IMR-90 (cell line): ENCODE measurements around the gene ITGB5. TPM values are rescaled to one million over a fixed set of nuclear protein-coding genes. Genes with fewer than 3 reads are reported as not detected.
A peak's percentile ranks its signal among the peaks of the same experiment; 100 is the strongest.

Experiments
- ATAC-seq: fragments of 200-7000 bp; cut with Tn5 transposase; 2 replicates; pipeline ENCODE4 v1.9.1; 2020; ENCODE audit warnings: low read depth, mild to moderate bottlenecking, moderate library complexity
- BruUV-seq: library from RNA; stranded (reverse); fragments of 400-500 nt; replicated peaks from 2 replicates; lab custom pipeline; 2021; lab: Mats Ljungman, UMichigan
- CTCF ChIA-PET: fragments of 300-600 bp; formaldehyde crosslinking; extraction: SDS; loops from one replicate; lab custom pipeline; 2021; ENCODE audit warnings: antibody characterized with exemption; lab: Yijun Ruan, JAX
- POLR2A ChIA-PET: fragments of 300-600 bp; sonication (Branson Sonifier 250); formaldehyde crosslinking; loops from one replicate; lab custom pipeline; 2022; ENCODE audit warnings: antibody characterized with exemption; ENCODE audit not compliant: unreplicated experiment; lab: Charles Lee
- DNase-seq: peaks from one replicate; pipeline ENCODE4 v3.0.0; 2013
- H2AFZ ChIP-seq: replicated peaks from 2 replicates; pipeline ENCODE3; 2013; ENCODE audit warnings: low read length, mild to moderate bottlenecking; ENCODE audit not compliant: poor library complexity
- H2AK5ac ChIP-seq: 2 replicates; pipeline ENCODE4 v1.6.1; 2013; ENCODE audit warnings: low read depth, low read length, inconsistent platforms
- H2AK9ac ChIP-seq: replicated peaks from 2 replicates; pipeline ENCODE3; 2013; ENCODE audit warnings: mild to moderate bottlenecking, low read depth, low read length, moderate library complexity; ENCODE audit not compliant: poor library complexity
- H2BK120ac ChIP-seq: 2 replicates; pipeline ENCODE4 v1.6.1; 2013; ENCODE audit warnings: low read depth, low read length, inconsistent platforms
- H2BK15ac ChIP-seq: 3 replicates; pipeline ENCODE4 v1.6.1; 2013; ENCODE audit warnings: low read depth, low read length, inconsistent platforms
- H2BK20ac ChIP-seq: 2 replicates; pipeline ENCODE4 v1.6.1; 2013; ENCODE audit warnings: low read depth, mild to moderate bottlenecking, inconsistent platforms, low read length, moderate library complexity
- H2BK5ac ChIP-seq: 2 replicates; pipeline ENCODE4 v1.6.1; 2013; ENCODE audit warnings: mild to moderate bottlenecking, low read depth, low read length, inconsistent platforms; ENCODE audit not compliant: poor library complexity, severe bottlenecking
- H3K14ac ChIP-seq: replicated peaks from 2 replicates; pipeline ENCODE4 v1.6.1; 2013; ENCODE audit warnings: low read depth, low read length, inconsistent platforms
- H3K18ac ChIP-seq: 2 replicates; pipeline ENCODE4 v1.6.1; 2013; ENCODE audit warnings: low read depth, low read length, control low read depth
- H3K23ac ChIP-seq: 2 replicates; pipeline ENCODE4 v1.6.1; 2013; ENCODE audit warnings: low read depth, low read length, inconsistent platforms
- H3K27ac ChIP-seq: 2 replicates; pipeline ENCODE4 v1.5.1; 2013; ENCODE audit warnings: mild to moderate bottlenecking, control low read depth, low read length; ENCODE audit not compliant: insufficient read depth
- H3K27me3 ChIP-seq: 2 replicates; pipeline ENCODE4 v1.6.1; 2013; ENCODE audit warnings: low read length; ENCODE audit not compliant: control insufficient read depth, insufficient read depth
- H3K36me3 ChIP-seq: 2 replicates; pipeline ENCODE4 v1.6.1; 2013; ENCODE audit warnings: low read length, mixed read lengths; ENCODE audit not compliant: control insufficient read depth, insufficient read depth
- H3K4ac ChIP-seq: 2 replicates; pipeline ENCODE4 v1.6.1; 2013; ENCODE audit warnings: low read depth, low read length, inconsistent platforms
- H3K4me1 ChIP-seq: 2 replicates; pipeline ENCODE4 v1.6.1; 2013; ENCODE audit warnings: low read length, mixed read lengths; ENCODE audit not compliant: control insufficient read depth, insufficient read depth
- H3K4me2 ChIP-seq: 2 replicates; pipeline ENCODE4 v1.6.1; 2013; ENCODE audit warnings: low read depth, mild to moderate bottlenecking, control low read depth, low read length, moderate library complexity
- H3K4me3 ChIP-seq: 2 replicates; pipeline ENCODE4 v1.5.1; 2013; ENCODE audit warnings: low read depth, mild to moderate bottlenecking, control low read depth, low read length, moderate library complexity; ENCODE audit not compliant: insufficient read depth
- H3K56ac ChIP-seq: 2 replicates; pipeline ENCODE4 v1.6.1; 2013; ENCODE audit warnings: low read length, inconsistent platforms; ENCODE audit not compliant: insufficient read depth; ENCODE audit errors: extremely low read depth
- H3K79me1 ChIP-seq, 2 experiments: 2 replicates each; pipeline ENCODE4 v1.6.1; 2013; ENCODE audit warnings: low read length in 2 of 2, inconsistent platforms in 1 of 2, low read depth in 1 of 2
- H3K9ac ChIP-seq: 2 replicates; pipeline ENCODE4 v1.6.1; 2013; ENCODE audit warnings: low read depth, low read length, control low read depth
- H3K9me1 ChIP-seq: 2 replicates; pipeline ENCODE4 v1.6.1; 2013; ENCODE audit warnings: low read length, inconsistent platforms; ENCODE audit not compliant: insufficient read depth
- H3K9me3 ChIP-seq: 2 replicates; pipeline ENCODE4 v1.6.1; 2013; ENCODE audit warnings: low read length; ENCODE audit not compliant: control insufficient read depth, insufficient read depth
- H4K20me1 ChIP-seq: 2 replicates; pipeline ENCODE4 v1.6.1; 2013; ENCODE audit warnings: low read length, inconsistent platforms; ENCODE audit not compliant: insufficient read depth
- H4K5ac ChIP-seq: 2 replicates; pipeline ENCODE4 v1.6.1; 2013; ENCODE audit warnings: mild to moderate bottlenecking, low read depth, low read length, control low read depth
- H4K8ac ChIP-seq, 2 experiments: 2 replicates each; pipeline ENCODE4 v1.6.1; 2013; ENCODE audit warnings: low read depth in 2 of 2, low read length in 2 of 2, control low read depth in 1 of 2, inconsistent platforms in 1 of 2
- H4K91ac ChIP-seq: 2 replicates; pipeline ENCODE4 v1.6.1; 2013; ENCODE audit warnings: low read depth, low read length, inconsistent platforms; ENCODE audit not compliant: insufficient read depth
- BHLHE40 ChIP-seq: fragments of 150-350 bp; IDR thresholded peaks from 2 replicates; pipeline ENCODE4 v1.6.1; 2016; ENCODE audit warnings: mild to moderate bottlenecking, low read depth, low read length
- CEBPB ChIP-seq: IDR thresholded peaks from 2 replicates; pipeline ENCODE4 v1.6.1; 2012; ENCODE audit warnings: low read depth, low read length, improper control_type of control experiment
- CHD1 ChIP-seq: IDR thresholded peaks from 2 replicates; pipeline ENCODE4 v1.6.1; 2012; ENCODE audit warnings: low read depth, low read length, improper control_type of control experiment
- FOS ChIP-seq: fragments of 150-350 bp; IDR thresholded peaks from 2 replicates; pipeline ENCODE4 v1.6.1; 2016; ENCODE audit warnings: low read depth, low read length
- MAFK ChIP-seq: IDR thresholded peaks from 2 replicates; pipeline ENCODE4 v1.6.1; 2012; ENCODE audit warnings: low read depth, low read length, improper control_type of control experiment
- MAZ ChIP-seq: IDR thresholded peaks from 2 replicates; pipeline ENCODE4 v1.6.1; 2012; ENCODE audit warnings: low read depth, mild to moderate bottlenecking, low read length, improper control_type of control experiment, moderate library complexity, borderline replicate concordance
- NFE2L2 ChIP-seq: fragments of 150-350 bp; IDR thresholded peaks from 2 replicates; pipeline ENCODE4 v1.6.1; 2016; ENCODE audit warnings: low read depth, mild to moderate bottlenecking, low read length
- RAD21 ChIP-seq: IDR thresholded peaks from 2 replicates; pipeline ENCODE4 v1.6.1; 2012; ENCODE audit warnings: low read length, improper control_type of control experiment
- RCOR1 ChIP-seq: IDR thresholded peaks from 2 replicates; pipeline ENCODE4 v1.6.1; 2012; ENCODE audit warnings: mild to moderate bottlenecking, low read length, improper control_type of control experiment; ENCODE audit not compliant: insufficient replicate concordance
- RFX5 ChIP-seq: IDR thresholded peaks from 2 replicates; pipeline ENCODE4 v1.8.0; 2012; ENCODE audit warnings: low read depth, mild to moderate bottlenecking, low read length, moderate library complexity
- SMC3 ChIP-seq: fragments of 150-350 bp; IDR thresholded peaks from 2 replicates; pipeline ENCODE4 v1.6.1; 2016; ENCODE audit warnings: low read depth, mild to moderate bottlenecking, antibody characterized with exemption, low read length, moderate library complexity
- whole genome bisulfite sequencing, 2 experiments: methylation state at CpG; one replicate each; pipeline versions ENCODE4 v1.1.5 to v1.1.7; 2013; ENCODE audit warnings: missing lambda C conversion rate in 2 of 2; ENCODE audit not compliant: insufficient read length in 1 of 2; ENCODE audit errors: extremely low coverage in 2 of 2; 5-methylcytosine and 5-hydroxymethylcytosine counted together
- dilution Hi-C: fragments of 300-500 bp; cut with HindIII; formaldehyde crosslinking; loops from one replicate; pipeline ENCODE4 v1.14.3; 2018; ENCODE audit warnings: low sequenced_read_pairs; ENCODE audit not compliant: unreplicated experiment
- in situ Hi-C: fragments of 300-500 bp; cut with MboI; formaldehyde crosslinking; loops from 3 replicates; pipeline ENCODE4 v1.14.3; 2019; ENCODE audit warnings: low sequenced_read_pairs, inconsistent platforms, mixed read lengths
- intact Hi-C: fragments of 100-400 bp; cut with micrococcal nuclease; formaldehyde crosslinking; loops from 2 replicates; pipeline ENCODE4 v1.10.0; 2022
- polyA plus RNA-seq, 3 experiments: library from polyadenylated mRNA; depleted of rRNA; stranded (reverse); fragments of >200 nt; gene quantifications; 2 replicates each; pipeline ENCODE4 v1.2.3, GENCODE V29; 2012; ENCODE audit warnings: low replicate concordance in 1 of 3
- total RNA-seq: library from RNA; depleted of rRNA; stranded (reverse); fragments of >200 nt; gene quantifications from 2 replicates; pipeline ENCODE4 v1.2.3, GENCODE V29; 2012
- TF ChIP-seq, protein P1 (sequence below): conservative IDR thresholded peaks from 2 replicates; pipeline ENCODE4 v1.5.1; 2012; ENCODE audit warnings: mild to moderate bottlenecking, low read depth, low read length, improper control_type of control experiment
- TF ChIP-seq, protein P2 (sequence below): fragments of 150-350 bp; IDR thresholded peaks from 2 replicates; pipeline ENCODE4 v1.6.1; 2016; ENCODE audit warnings: low read depth, mild to moderate bottlenecking, low read length, moderate library complexity, borderline replicate concordance
- TF ChIP-seq, protein P3 (sequence below): fragments of 150-350 bp; IDR thresholded peaks from 2 replicates; pipeline ENCODE4 v1.6.1; 2017; ENCODE audit warnings: mild to moderate bottlenecking, antibody characterized with exemption, low read length, low read depth

ITGB5 gene
- total and polyA plus RNA-seq, 2 of the 4 experiments (the other 2 are of a cell fraction): 85.0 to 101 TPM

GRCh38 chr3:124793054-124793739 lies 94.0 kb downstream of the ITGB5 start:
- BruUV-seq: no TSS peak
- H3K9me3 ChIP-seq: no peaks in the 10 kb centered on the region
- DNase-seq (no peak), ATAC-seq (no peak)
- H2BK5ac ChIP-seq: no peak overlapping the region
- peaks cover 8% of the 10 kb centered on the region for H3K4me1 ChIP-seq
- H4K91ac ChIP-seq: no peak overlapping the region
- no peak overlapping the region for H3K4me3 ChIP-seq
- H3K9me1 ChIP-seq: peaks cover 17% of the 10 kb centered on the region
- peaks cover 8% of the 10 kb centered on the region; the same call in 1 of the 2 replicates for H4K20me1 ChIP-seq
- H2BK15ac ChIP-seq: peak overlapping the region; percentile 38; the same call in 1 of the 3 replicates
- H3K14ac ChIP-seq: peak overlapping the region; percentile 7; the same call in 1 of the 2 replicates
- H3K23ac ChIP-seq: no peak overlapping the region
- H3K4me2 ChIP-seq: no peak overlapping the region
- CTCF ChIA-PET: interaction anchor here (0.6 kb wide), 1 partner anchor 409 kb away, joined by 3 read pairs; no protein-coding TSS in a partner anchor
- H4K5ac ChIP-seq: no peak overlapping the region
- intact Hi-C loops (no loop called here), in situ Hi-C loops (no loop called here), dilution Hi-C loops (no loop called here)
- no peak overlapping the region for H3K9ac ChIP-seq
- no peak overlapping the region for H2AK9ac ChIP-seq
- 0 out of 2 replicates have a peak overlapping the region, but pooled peaks have one; percentile 20 for H2AK5ac ChIP-seq
- no peak overlapping the region for H3K27ac ChIP-seq
- H3K79me1 ChIP-seq: peaks cover 0 to 39% of the 10 kb centered on the region in 2 experiments; a peak in 2 of 4 replicates
- no peak overlapping the region for H3K18ac ChIP-seq
- peak overlapping the region; percentile 2; the same call in 1 of the 2 replicates for H2BK120ac ChIP-seq
- no peak overlapping the region for H3K56ac ChIP-seq
- H3K36me3 ChIP-seq: peaks cover 23% of the 10 kb centered on the region
- H3K27me3 ChIP-seq: no peaks in the 10 kb centered on the region
- no peak overlapping the region for H4K8ac ChIP-seq
- 100% methylated on average over 1 of the region's 6 CpGs; no CpG with 5 or more reads in 1 of the 2 experiments for WGBS, 2 experiments
- no peak overlapping the region for H2AFZ ChIP-seq
- H3K4ac ChIP-seq: no peak overlapping the region
- POLR2A ChIA-PET: no interaction called here
- no peak overlapping the region for H2BK20ac ChIP-seq
- TF ChIP-seq SMC3: no peak
- TF ChIP-seq NFE2L2: no peak
- no peak for TF ChIP-seq BHLHE40
- no peak for TF ChIP-seq MAZ
- TF ChIP-seq CHD1: no peak
- TF ChIP-seq MAFK: no peak
- TF ChIP-seq FOS: no peak
- no peak for TF ChIP-seq CEBPB
- no peak for TF ChIP-seq RAD21
- TF ChIP-seq, protein P1, sequence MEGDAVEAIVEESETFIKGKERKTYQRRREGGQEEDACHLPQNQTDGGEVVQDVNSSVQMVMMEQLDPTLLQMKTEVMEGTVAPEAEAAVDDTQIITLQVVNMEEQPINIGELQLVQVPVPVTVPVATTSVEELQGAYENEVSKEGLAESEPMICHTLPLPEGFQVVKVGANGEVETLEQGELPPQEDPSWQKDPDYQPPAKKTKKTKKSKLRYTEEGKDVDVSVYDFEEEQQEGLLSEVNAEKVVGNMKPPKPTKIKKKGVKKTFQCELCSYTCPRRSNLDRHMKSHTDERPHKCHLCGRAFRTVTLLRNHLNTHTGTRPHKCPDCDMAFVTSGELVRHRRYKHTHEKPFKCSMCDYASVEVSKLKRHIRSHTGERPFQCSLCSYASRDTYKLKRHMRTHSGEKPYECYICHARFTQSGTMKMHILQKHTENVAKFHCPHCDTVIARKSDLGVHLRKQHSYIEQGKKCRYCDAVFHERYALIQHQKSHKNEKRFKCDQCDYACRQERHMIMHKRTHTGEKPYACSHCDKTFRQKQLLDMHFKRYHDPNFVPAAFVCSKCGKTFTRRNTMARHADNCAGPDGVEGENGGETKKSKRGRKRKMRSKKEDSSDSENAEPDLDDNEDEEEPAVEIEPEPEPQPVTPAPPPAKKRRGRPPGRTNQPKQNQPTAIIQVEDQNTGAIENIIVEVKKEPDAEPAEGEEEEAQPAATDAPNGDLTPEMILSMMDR: no peak
- TF ChIP-seq, protein P2, sequence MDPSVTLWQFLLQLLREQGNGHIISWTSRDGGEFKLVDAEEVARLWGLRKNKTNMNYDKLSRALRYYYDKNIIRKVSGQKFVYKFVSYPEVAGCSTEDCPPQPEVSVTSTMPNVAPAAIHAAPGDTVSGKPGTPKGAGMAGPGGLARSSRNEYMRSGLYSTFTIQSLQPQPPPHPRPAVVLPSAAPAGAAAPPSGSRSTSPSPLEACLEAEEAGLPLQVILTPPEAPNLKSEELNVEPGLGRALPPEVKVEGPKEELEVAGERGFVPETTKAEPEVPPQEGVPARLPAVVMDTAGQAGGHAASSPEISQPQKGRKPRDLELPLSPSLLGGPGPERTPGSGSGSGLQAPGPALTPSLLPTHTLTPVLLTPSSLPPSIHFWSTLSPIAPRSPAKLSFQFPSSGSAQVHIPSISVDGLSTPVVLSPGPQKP: no peak
- TF ChIP-seq, protein P3, sequence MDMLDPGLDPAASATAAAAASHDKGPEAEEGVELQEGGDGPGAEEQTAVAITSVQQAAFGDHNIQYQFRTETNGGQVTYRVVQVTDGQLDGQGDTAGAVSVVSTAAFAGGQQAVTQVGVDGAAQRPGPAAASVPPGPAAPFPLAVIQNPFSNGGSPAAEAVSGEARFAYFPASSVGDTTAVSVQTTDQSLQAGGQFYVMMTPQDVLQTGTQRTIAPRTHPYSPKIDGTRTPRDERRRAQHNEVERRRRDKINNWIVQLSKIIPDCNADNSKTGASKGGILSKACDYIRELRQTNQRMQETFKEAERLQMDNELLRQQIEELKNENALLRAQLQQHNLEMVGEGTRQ: no peak
- no peak for TF ChIP-seq RFX5
- TF ChIP-seq RCOR1: no peak
